Muscle of leg (tissue), 11 donors: ENCODE measurements around the gene COL4A5. TPM values are rescaled to one million over a fixed set of nuclear protein-coding genes. Genes with fewer than 3 reads are reported as not detected.

ENCODE experiments used
- DNase-seq: peaks from one replicate; pipeline ENCODE4 v3.0.0; 2013
- H3K27ac ChIP-seq: one replicate; pipeline ENCODE4 v1.5.1; 2013; ENCODE audit warnings: mild to moderate bottlenecking, low read length, control low read depth
- H3K27me3 ChIP-seq: one replicate; pipeline ENCODE4 v1.6.1; 2013; ENCODE audit warnings: low read length; ENCODE audit not compliant: control insufficient read depth, insufficient read depth
- H3K36me3 ChIP-seq: one replicate; pipeline ENCODE4 v1.6.1; 2013; ENCODE audit warnings: low read length; ENCODE audit not compliant: control insufficient read depth, insufficient read depth
- H3K4me1 ChIP-seq: one replicate; pipeline ENCODE4 v1.6.1; 2013; ENCODE audit warnings: low read length; ENCODE audit not compliant: control insufficient read depth, insufficient read depth
- H3K4me3 ChIP-seq: one replicate; pipeline ENCODE4 v1.5.1; 2013; ENCODE audit warnings: low read length, control low read depth
- H3K9me3 ChIP-seq: replicated peaks from 2 replicates; pipeline ENCODE4 v1.6.1; 2013; ENCODE audit warnings: low read depth, low read length; ENCODE audit not compliant: control insufficient read depth
- WGBS: methylation state at CpG from one replicate; pipeline ENCODE4 v1.1.5; 2013; ENCODE audit warnings: missing lambda C conversion rate; ENCODE audit not compliant: insufficient coverage; 5-methylcytosine and 5-hydroxymethylcytosine counted together
- polyA plus RNA-seq, 8 donors: library from polyadenylated mRNA; unstranded; fragments of 120-200 nt; gene quantifications; one replicate each; pipeline versions ENCODE4 v1.2.1 to v1.2.3, GENCODE V29; 2013; ENCODE audit warnings: inconsistent platforms in 1 of 8, low replicate concordance in 1 of 8; ENCODE audit not compliant: insufficient read length in 8 of 8, insufficient read depth in 1 of 8
- total RNA-seq: library from RNA; stranded (reverse); fragments of 120-200 nt; gene quantifications from one replicate; pipeline ENCODE4 v1.2.4, GENCODE V29; 2013

Gene COL4A5
- total and polyA plus RNA-seq, 9 donors: 13.8 to 33.1 (median 17.5) TPM

GRCh38 chrX:108415891-108416290, 23.7 kb upstream of the COL4A5 start:
- Histone ChIP-seq H3K9me3 (no peaks in the 10 kb centered on the region), H3K27ac (no peak overlapping the region), H3K4me1 (no peaks in the 10 kb centered on the region), H3K4me3 (no peak overlapping the region), H3K36me3 (no peaks in the 10 kb centered on the region), H3K27me3 (peaks cover 4% of the 10 kb centered on the region)
- no CpG with 5 or more reads among the region's 2 CpGs for WGBS
- peak; percentile 7 for DNase-seq

GRCh38 chrX:108417257-108417656, 22.4 kb upstream of the COL4A5 start:
- no CpG with 5 or more reads among the region's 1 CpG for WGBS
- DNase-seq: no peak
- Histone ChIP-seq H3K4me3 (no peak overlapping the region), H3K9me3 (no peaks in the 10 kb centered on the region), H3K27ac (no peak overlapping the region), H3K36me3 (no peaks in the 10 kb centered on the region), H3K27me3 (peaks cover 7% of the 10 kb centered on the region), H3K4me1 (no peaks in the 10 kb centered on the region)

DNA sequence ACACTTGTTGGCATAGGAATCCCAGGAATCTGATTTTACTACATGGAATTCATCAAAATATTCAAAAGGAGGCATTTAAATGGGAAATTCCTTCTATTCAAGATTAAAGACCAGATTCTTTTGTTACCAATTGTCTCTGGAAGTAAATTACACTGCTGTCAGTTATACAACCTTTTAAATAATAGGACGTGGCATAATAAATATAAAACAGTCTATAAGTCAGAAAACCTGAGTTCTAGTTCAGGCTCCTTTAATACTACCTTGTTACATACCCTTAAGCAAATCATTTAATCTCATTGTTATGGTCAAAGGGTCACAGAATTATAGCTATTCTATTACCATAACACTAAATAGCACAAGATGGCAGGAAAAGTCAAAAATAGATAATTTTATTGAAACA, 20.2 kb upstream of the COL4A5 start:
- no CpG with 5 or more reads among the region's 1 CpG for WGBS
- DNase-seq: no peak

GRCh38 chrX:108420481-108420880, 19.2 kb upstream of the COL4A5 start:
- Histone ChIP-seq H3K9me3 (no peaks in the 10 kb centered on the region), H3K27ac (no peak overlapping the region), H3K4me1 (no peaks in the 10 kb centered on the region), H3K36me3 (no peaks in the 10 kb centered on the region), H3K27me3 (peaks cover 5% of the 10 kb centered on the region), H3K4me3 (no peak overlapping the region)
- no CpG with 5 or more reads among the region's 1 CpG for WGBS
- no peak for DNase-seq

More for the DNA sequence above, 20.2 kb upstream of the COL4A5 start:
- Histone ChIP-seq H3K27me3 (peaks cover 7% of the 10 kb centered on the region), H3K27ac (no peak overlapping the region), H3K9me3 (no peaks in the 10 kb centered on the region), H3K4me3 (no peak overlapping the region), H3K4me1 (no peaks in the 10 kb centered on the region), H3K36me3 (no peaks in the 10 kb centered on the region)

- Histone ChIP-seq H3K27me3 (peaks cover 8% of the 10 kb centered on the region), H3K36me3 (no peaks in the 10 kb centered on the region), H3K27ac (no peak overlapping the region), H3K4me1 (no peaks in the 10 kb centered on the region), H3K9me3 (no peaks in the 10 kb centered on the region), H3K4me3 (no peak overlapping the region)
- DNase-seq: no peak
- WGBS: no CpG with 5 or more reads among the region's 1 CpG
Measured at GRCh38 chrX:108426262-108426661, 13.4 kb upstream of the COL4A5 start.

- Histone ChIP-seq H3K27me3 (peaks cover 27% of the 10 kb centered on the region), H3K4me3 (no peak overlapping the region), H3K9me3 (no peaks in the 10 kb centered on the region), H3K36me3 (no peaks in the 10 kb centered on the region), H3K27ac (no peak overlapping the region), H3K4me1 (peaks cover 8% of the 10 kb centered on the region)
- DNase-seq: no peak
- no CpG with 5 or more reads among the region's 5 CpGs for WGBS
Measured at GRCh38 chrX:108435261-108435660, 4.4 kb upstream of the COL4A5 start.

- 26% methylated on average over 10 of the region's 20 CpGs for WGBS
- H3K4me1 ChIP-seq: peaks cover 8% of the 10 kb centered on the region
- H3K4me3 ChIP-seq: peak overlapping the region; percentile 10
- no peak overlapping the region for H3K27ac ChIP-seq
- no peaks in the 10 kb centered on the region for H3K36me3 ChIP-seq
- DNase-seq: no peak
- H3K27me3 ChIP-seq: peaks cover 30% of the 10 kb centered on the region
- no peaks in the 10 kb centered on the region for H3K9me3 ChIP-seq
Measured at GRCh38 chrX:108437349-108438109, 2.1 kb upstream of the COL4A5 start.

DNA sequence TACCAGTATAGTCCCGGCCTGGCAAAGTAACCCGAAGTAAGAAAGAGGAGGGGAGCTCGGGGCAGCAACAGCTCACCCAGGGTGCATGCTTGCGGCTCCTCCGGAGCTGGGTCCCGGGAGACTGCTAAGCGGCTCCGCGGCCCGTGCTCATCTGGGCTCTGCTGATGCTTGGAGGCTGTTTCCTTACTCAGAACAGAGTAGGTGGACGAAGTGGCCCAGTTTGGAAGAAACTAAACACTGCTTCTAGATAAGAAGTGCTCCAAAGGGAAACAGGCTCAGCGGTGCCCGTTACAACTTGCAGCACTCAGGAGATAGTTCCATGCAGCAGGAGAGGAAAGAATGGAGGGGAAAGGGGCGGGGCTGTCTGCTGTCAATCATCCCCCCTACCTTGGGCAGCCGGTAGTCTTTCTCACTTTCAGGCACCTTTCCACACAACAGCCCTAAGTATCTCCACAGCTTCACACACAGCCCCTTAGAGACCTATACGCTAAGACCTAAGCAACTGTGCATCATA, 1.5 kb upstream of the COL4A5 start, which contains the start of gene COL4A6:
Gene COL4A6 (minus strand): TSS at position 313 of the 514 bp plus-strand sequence. CDS start 226 bp downstream, at position 87.
- WGBS: 30% methylated on average over 9 of the region's 16 CpGs
- no peaks in the 10 kb centered on the region for H3K36me3 ChIP-seq
- no peak within 1 kb of the TSS for H3K27ac ChIP-seq
- H3K27me3 ChIP-seq: peaks cover 30% of the 10 kb centered on the region
- H3K9me3 ChIP-seq: no peaks in the 10 kb centered on the region
- DNase-seq: no peak
- H3K4me1 ChIP-seq: peaks cover 8% of the 10 kb centered on the region
- H3K4me3 ChIP-seq: peak within 1 kb of the TSS; percentile 10

- WGBS: 32% methylated on average over 7 of the region's 25 CpGs
- H3K36me3 ChIP-seq: no peaks in the 10 kb centered on the region
- H3K27ac ChIP-seq: peak overlapping the region; percentile 29
- peak overlapping the region; percentile 55 for H3K4me3 ChIP-seq
- peaks cover 8% of the 10 kb centered on the region for H3K4me1 ChIP-seq
- peaks cover 31% of the 10 kb centered on the region for H3K27me3 ChIP-seq
- DNase-seq: peak; percentile 23
- no peaks in the 10 kb centered on the region for H3K9me3 ChIP-seq
Measured at GRCh38 chrX:108439961-108440696, 491 bp downstream of the COL4A5 start.

- WGBS: no CpG with 5 or more reads among the region's 2 CpGs
- Histone ChIP-seq H3K27ac (no peak overlapping the region), H3K36me3 (no peaks in the 10 kb centered on the region), H3K27me3 (peaks cover 22% of the 10 kb centered on the region), H3K4me1 (peaks cover 4% of the 10 kb centered on the region), H3K9me3 (no peaks in the 10 kb centered on the region), H3K4me3 (no peak overlapping the region)
- no peak for DNase-seq
Measured at GRCh38 chrX:108442901-108443464, 3.3 kb downstream of the COL4A5 start.
